CMK (cell line): ENCODE data around the gene ADD3.
"Not testable (repeated sequence)": the region's sequence is repeated elsewhere in the genome, so short reads cannot be mapped to it uniquely, and the experiment has no call there.

ENCODE experiments used
- DNase-seq: peaks from one replicate; pipeline ENCODE4 v3.0.0-alpha.2; 2010; ENCODE audit warnings: low read depth

Gene ADD3

GRCh38 chr10:110109511-110109910, 101.7 kb downstream of the ADD3 start:
- no peak for DNase-seq

GRCh38 chr10:110110338-110110737, 102.6 kb downstream of the ADD3 start:
- DNase-seq, result no peak

GRCh38 chr10:110113670-110114337, 106.0 kb downstream of the ADD3 start:
- no peak for DNase-seq

- DNase-seq, result not testable (repeated sequence)
These were observed 106.9 kb downstream of the ADD3 start for GRCh38 chr10:110114668-110115067.

GRCh38 chr10:110115784-110116520, 108.2 kb downstream of the ADD3 start:
- no peak for DNase-seq

- DNase-seq, result no peak
These were observed 111.3 kb downstream of the ADD3 start for GRCh38 chr10:110118891-110119621.

GRCh38 chr10:110123594-110123993, 115.8 kb downstream of the ADD3 start:
- DNase-seq, result no peak

- no peak for DNase-seq
These were observed 121.7 kb downstream of the ADD3 start for GRCh38 chr10:110129490-110129889.

GRCh38 chr10:110134917-110135316, 127.1 kb downstream of the ADD3 start:
- DNase-seq, result no peak

- not testable (repeated sequence) for DNase-seq
These were observed 128.1 kb downstream of the ADD3 start for GRCh38 chr10:110135836-110136235.

GRCh38 chr10:110137142-110137545, 129.4 kb downstream of the ADD3 start:
- peak; percentile 39 for DNase-seq

GRCh38 chr10:110138197-110138812, 130.5 kb downstream of the ADD3 start:
- peak; percentile 22 for DNase-seq

- DNase-seq, result no peak
These were observed 133.4 kb downstream of the ADD3 start for GRCh38 chr10:110141185-110141584.

GRCh38 chr10:110141871-110142635, 134.3 kb downstream of the ADD3 start:
- no peak for DNase-seq

GRCh38 chr10:110142965-110143364, 135.2 kb downstream of the ADD3 start:
- DNase-seq, result no peak

GRCh38 chr10:110144507-110144906, 136.7 kb downstream of the ADD3 start:
- DNase-seq, result no peak

GRCh38 chr10:110147961-110148360, 140.2 kb downstream of the ADD3 start:
- DNase-seq, result no peak

GRCh38 chr10:110149259-110149658, 141.5 kb downstream of the ADD3 start:
- DNase-seq, result no peak

GRCh38 chr10:110150046-110150445, 142.3 kb downstream of the ADD3 start:
- DNase-seq, result no peak

GRCh38 chr10:110150981-110151380, 143.2 kb downstream of the ADD3 start:
- no peak for DNase-seq

GRCh38 chr10:110151467-110151866, 143.7 kb downstream of the ADD3 start:
- DNase-seq, result no peak

- DNase-seq, result no peak
These were observed 144.2 kb downstream of the ADD3 start for GRCh38 chr10:110151971-110152370.
